ENCODE data around the gene JUP. TPM values are rescaled to one million over a fixed set of nuclear protein-coding genes. Genes with fewer than 3 reads are reported as not detected.

JUP gene
- total and polyA plus RNA-seq, 10 donors = 13.7 to 73.1 (median 33.5) TPM

DNA sequence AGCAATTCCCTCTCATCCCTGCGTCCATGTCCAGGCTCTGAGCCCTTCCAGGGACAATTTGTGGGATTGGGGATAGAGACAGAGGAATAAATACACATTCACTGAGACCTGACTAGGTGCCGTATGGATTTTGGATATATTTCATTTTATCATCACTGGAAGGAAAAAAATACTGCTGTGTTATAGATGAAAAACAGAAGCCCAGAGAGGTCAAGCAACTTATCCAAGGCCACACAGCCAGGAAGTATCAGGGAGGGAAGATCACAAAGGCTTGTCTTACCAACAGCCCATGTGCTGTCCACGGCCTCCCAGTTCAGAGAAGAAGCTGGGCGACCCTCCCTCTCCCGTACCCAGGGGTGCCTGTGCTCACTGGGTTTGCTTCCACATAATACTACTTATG, 46.0 kb downstream of the JUP start:
- no peak for DNase-seq
- TF ChIP-seq POLR2A (IDR thresholded peaks at IDR 0.05) = no peak
- TF ChIP-seq, protein P1, sequence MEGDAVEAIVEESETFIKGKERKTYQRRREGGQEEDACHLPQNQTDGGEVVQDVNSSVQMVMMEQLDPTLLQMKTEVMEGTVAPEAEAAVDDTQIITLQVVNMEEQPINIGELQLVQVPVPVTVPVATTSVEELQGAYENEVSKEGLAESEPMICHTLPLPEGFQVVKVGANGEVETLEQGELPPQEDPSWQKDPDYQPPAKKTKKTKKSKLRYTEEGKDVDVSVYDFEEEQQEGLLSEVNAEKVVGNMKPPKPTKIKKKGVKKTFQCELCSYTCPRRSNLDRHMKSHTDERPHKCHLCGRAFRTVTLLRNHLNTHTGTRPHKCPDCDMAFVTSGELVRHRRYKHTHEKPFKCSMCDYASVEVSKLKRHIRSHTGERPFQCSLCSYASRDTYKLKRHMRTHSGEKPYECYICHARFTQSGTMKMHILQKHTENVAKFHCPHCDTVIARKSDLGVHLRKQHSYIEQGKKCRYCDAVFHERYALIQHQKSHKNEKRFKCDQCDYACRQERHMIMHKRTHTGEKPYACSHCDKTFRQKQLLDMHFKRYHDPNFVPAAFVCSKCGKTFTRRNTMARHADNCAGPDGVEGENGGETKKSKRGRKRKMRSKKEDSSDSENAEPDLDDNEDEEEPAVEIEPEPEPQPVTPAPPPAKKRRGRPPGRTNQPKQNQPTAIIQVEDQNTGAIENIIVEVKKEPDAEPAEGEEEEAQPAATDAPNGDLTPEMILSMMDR (IDR thresholded peaks at IDR 0.05 in 8 of 11, conservative IDR thresholded peaks at IDR 0.05 in 3 of 11) = no peak
- no peak for TF ChIP-seq POLR2AphosphoS5 (IDR thresholded peaks at IDR 0.05)
- H3K27me3 ChIP-seq (replicated peaks in 1 of 7) = peaks cover 0 to 25% (median 19%) of the 10 kb centered on the region in 7 donors
- no peak overlapping the region for H3K27ac ChIP-seq
- H3K4me3 ChIP-seq = no peak overlapping the region
- H3K4me1 ChIP-seq = peaks cover 0 to 10% (median 6%) of the 10 kb centered on the region in 6 donors
- 78 to 96% (median 91%) methylated on average over 5 of the region's 5 CpGs for WGBS, 5 donors
- H3K36me3 ChIP-seq = no peaks in the 10 kb centered on the region
- H3K9me3 ChIP-seq = no peaks in the 10 kb centered on the region
- intact Hi-C loops (cut with DNase I; ENCODE audit: low total_unique reads) = no loop called here

- no peak for DNase-seq
- Histone ChIP-seq H3K36me3 (no peaks in the 10 kb centered on the region), H3K27me3 (replicated peaks in 1 of 7) (peaks cover 0 to 32% (median 26%) of the 10 kb centered on the region in 7 donors), H3K9me3 (no peaks in the 10 kb centered on the region), H3K4me3 (no peak overlapping the region), H3K4me1 (peaks cover 0 to 17% (median 11%) of the 10 kb centered on the region in 6 donors), H3K27ac (no peak overlapping the region)
- WGBS, 5 donors = 68 to 84% (median 75%) methylated on average over 4 to 9 of the region's 9 CpGs
- intact Hi-C loops (cut with DNase I; ENCODE audit: low total_unique reads) = loop anchor here (2.0 kb wide), 1 partner anchor 61 kb away; no protein-coding TSS in a partner anchor
- TF ChIP-seq, protein P1 (IDR thresholded peaks at IDR 0.05 in 8 of 11, conservative IDR thresholded peaks at IDR 0.05 in 3 of 11) = no peak
- TF ChIP-seq POLR2AphosphoS5 (IDR thresholded peaks at IDR 0.05) = no peak
- no peak for TF ChIP-seq POLR2A (IDR thresholded peaks at IDR 0.05)
Measured at GRCh38 chr17:41739661-41740352, 46.7 kb downstream of the JUP start.

DNA sequence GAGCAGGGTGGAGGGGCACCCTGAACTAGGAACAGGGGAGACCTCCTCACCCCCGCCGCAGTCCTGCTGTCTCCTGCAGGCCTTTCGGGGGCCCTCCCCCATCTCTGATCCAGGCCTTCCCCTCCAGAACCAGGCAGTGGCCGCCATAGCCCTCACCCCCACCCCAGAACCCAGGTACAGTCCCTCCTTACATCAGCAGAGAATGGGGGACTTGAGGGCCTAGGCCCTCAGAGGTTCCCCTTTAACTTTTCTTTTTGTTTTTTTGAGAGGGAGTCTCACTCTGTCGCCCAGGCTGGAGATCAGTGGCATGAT, 47.8 kb downstream of the JUP start:
- 91 to 98% (median 94%) methylated on average over 5 of the region's 5 CpGs for WGBS, 5 donors
- H3K27me3 ChIP-seq (replicated peaks in 1 of 7) = peaks cover 5 to 43% (median 37%) of the 10 kb centered on the region in 7 donors

GRCh38 chr17:41738077-41738800, 48.3 kb downstream of the JUP start:
- intact Hi-C loops (cut with DNase I; ENCODE audit: low total_unique reads) = loop anchor here (2.0 kb wide), 1 partner anchor 63 kb away; no protein-coding TSS in a partner anchor

More for the DNA sequence above, 47.8 kb downstream of the JUP start:
- intact Hi-C loops (cut with DNase I; ENCODE audit: low total_unique reads) = loop anchor here (2.0 kb wide), 1 partner anchor 62 kb away; no protein-coding TSS in a partner anchor
- no peak for TF ChIP-seq POLR2A (IDR thresholded peaks at IDR 0.05)
- Histone ChIP-seq H3K4me3 (no peak overlapping the region), H3K36me3 (no peaks in the 10 kb centered on the region), H3K27ac (no peak overlapping the region), H3K4me1 (peaks cover 5 to 27% (median 22%) of the 10 kb centered on the region in 6 donors), H3K9me3 (no peaks in the 10 kb centered on the region)
- DNase-seq = no peak

More at GRCh38 chr17:41738077-41738800, 48.3 kb downstream of the JUP start:
- no peak overlapping the region for H3K27ac ChIP-seq
- H3K36me3 ChIP-seq = no peaks in the 10 kb centered on the region
- peaks cover 5 to 32% (median 25%) of the 10 kb centered on the region in 6 donors for H3K4me1 ChIP-seq
- H3K4me3 ChIP-seq = no peak overlapping the region
- H3K9me3 ChIP-seq = no peaks in the 10 kb centered on the region
- 28 to 33% (median 30%) methylated on average over 10 of the region's 10 CpGs for WGBS, 5 donors
- peak; percentile 94 for DNase-seq
- no peak for TF ChIP-seq POLR2A (IDR thresholded peaks at IDR 0.05)
- TF ChIP-seq, protein P1 (IDR thresholded peaks at IDR 0.05 in 8 of 11, conservative IDR thresholded peaks at IDR 0.05 in 3 of 11) = peak; percentile 93 to 99 (median 98)
- TF ChIP-seq POLR2AphosphoS5 (IDR thresholded peaks at IDR 0.05) = peak in 2 of 3 donors; percentile 17 to 65
- H3K27me3 ChIP-seq (replicated peaks in 1 of 7) = peaks cover 5 to 48% (median 42%) of the 10 kb centered on the region in 7 donors
